ENCODE results near the gene MPIG6B. TPM values are rescaled to one million over a fixed set of nuclear protein-coding genes. Genes with fewer than 3 reads are reported as not detected.

The MPIG6B gene
- total and polyA plus RNA-seq, 7 donors, result 0.04 to 0.37 (median 0.15) TPM; not detected in 2

DNA sequence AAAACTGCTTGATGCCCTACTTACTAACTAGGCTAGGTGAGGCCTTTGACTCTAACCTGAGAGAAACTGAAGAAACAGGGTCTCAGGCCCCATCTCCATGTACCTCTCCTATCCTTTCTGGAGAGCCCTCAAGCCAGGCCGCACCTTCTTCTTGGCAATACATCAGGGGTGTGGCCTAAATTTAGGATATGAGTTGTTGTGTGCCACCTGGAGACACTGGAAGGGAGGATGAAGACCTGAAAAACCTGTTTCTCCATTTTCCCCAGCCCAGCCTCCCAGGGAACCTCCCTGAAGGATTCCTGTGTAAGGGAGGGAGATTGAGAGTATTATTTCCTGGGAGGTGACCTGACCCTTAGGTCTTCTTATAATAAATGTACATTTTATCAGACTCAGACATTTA lies 4.9 kb upstream of the MPIG6B start:
- no peak overlapping the region for H3K4me3 ChIP-seq
- no peaks in the 10 kb centered on the region for H3K27me3 ChIP-seq (ENCODE audit: insufficient read depth in 3 of 3, low read length in 2 of 3)
- ATAC-seq (no peak), DNase-seq (no peak)
- no peaks in the 10 kb centered on the region for H3K9me3 ChIP-seq
- no peaks in the 10 kb centered on the region for H3K36me3 ChIP-seq (ENCODE audit: insufficient read depth in 1 of 2, low read depth in 1 of 2)
- TF ChIP-seq, protein P1, sequence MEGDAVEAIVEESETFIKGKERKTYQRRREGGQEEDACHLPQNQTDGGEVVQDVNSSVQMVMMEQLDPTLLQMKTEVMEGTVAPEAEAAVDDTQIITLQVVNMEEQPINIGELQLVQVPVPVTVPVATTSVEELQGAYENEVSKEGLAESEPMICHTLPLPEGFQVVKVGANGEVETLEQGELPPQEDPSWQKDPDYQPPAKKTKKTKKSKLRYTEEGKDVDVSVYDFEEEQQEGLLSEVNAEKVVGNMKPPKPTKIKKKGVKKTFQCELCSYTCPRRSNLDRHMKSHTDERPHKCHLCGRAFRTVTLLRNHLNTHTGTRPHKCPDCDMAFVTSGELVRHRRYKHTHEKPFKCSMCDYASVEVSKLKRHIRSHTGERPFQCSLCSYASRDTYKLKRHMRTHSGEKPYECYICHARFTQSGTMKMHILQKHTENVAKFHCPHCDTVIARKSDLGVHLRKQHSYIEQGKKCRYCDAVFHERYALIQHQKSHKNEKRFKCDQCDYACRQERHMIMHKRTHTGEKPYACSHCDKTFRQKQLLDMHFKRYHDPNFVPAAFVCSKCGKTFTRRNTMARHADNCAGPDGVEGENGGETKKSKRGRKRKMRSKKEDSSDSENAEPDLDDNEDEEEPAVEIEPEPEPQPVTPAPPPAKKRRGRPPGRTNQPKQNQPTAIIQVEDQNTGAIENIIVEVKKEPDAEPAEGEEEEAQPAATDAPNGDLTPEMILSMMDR (IDR thresholded peaks at IDR 0.05), result no peak
- H3K4me1 ChIP-seq, result no peaks in the 10 kb centered on the region
- WGBS, 3 donors, result 75 to 92% (median 85%) methylated on average over 1 of the region's 1 CpG
- H3K27ac ChIP-seq, result no peak overlapping the region
- intact Hi-C loops (cut with DNase I), result no loop called here

DNA sequence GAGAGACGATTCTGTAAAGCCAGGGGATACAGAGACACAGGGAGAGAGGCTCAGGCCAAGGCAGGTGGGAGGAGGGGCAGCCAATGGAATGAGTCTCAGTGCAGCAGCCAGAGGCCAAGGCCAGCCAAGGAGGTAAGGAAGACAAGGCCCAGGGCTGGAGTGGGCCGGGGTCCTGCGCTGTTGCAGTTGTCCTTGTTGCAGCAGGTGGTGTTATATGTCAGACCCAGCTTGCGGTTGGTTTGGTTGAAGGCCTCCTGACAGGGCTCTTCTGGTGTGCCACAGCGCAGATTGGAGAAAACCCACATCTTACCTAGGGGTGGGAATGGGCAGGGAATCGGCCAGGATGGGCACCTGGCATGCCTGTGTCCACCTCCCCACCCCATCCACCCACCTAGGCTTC lies 4.2 kb upstream of the MPIG6B start:
- Histone ChIP-seq H3K36me3 (ENCODE audit: insufficient read depth in 1 of 2, low read depth in 1 of 2) (no peaks in the 10 kb centered on the region), H3K9me3 (no peaks in the 10 kb centered on the region), H3K4me1 (no peaks in the 10 kb centered on the region), H3K4me3 (no peak overlapping the region), H3K27ac (no peak overlapping the region), H3K27me3 (ENCODE audit: insufficient read depth in 3 of 3, low read length in 2 of 3) (no peaks in the 10 kb centered on the region)
- intact Hi-C loops (cut with DNase I), result no loop called here
- TF ChIP-seq, protein P1 (IDR thresholded peaks at IDR 0.05), result no peak
- no peak for DNase-seq
- 85 to 92% (median 86%) methylated on average over 6 of the region's 6 CpGs for WGBS, 3 donors
- ATAC-seq, result no peak

DNA sequence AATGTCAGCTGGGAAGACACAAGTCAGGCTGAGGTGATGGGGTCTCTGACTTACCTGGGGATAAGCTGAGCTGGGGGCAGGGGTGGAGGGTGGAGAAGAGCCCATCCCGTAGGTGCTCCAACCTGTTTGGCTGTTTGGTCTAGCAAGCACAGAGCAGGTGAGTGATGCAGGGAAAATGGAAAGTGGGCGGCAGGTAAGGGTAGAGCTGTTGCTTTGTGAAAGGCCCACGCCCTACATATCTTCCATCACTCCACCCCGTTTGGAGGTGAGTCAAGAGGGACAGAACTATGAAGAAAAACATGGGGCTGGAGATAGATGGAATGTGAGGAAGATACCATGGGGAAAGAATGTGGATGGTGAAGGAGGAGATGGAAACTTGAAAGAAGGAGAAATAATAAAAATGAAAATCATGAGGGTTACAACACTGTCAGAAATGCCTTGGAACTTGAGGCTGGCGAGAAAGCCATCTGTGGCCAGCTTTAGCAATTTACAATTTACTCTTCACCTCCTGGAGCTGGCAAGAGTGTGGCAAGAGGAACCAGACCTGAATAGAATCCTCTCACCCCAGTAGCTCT lies 2.9 kb upstream of the MPIG6B start:
- no peak for ATAC-seq
- Histone ChIP-seq H3K36me3 (ENCODE audit: insufficient read depth in 1 of 2, low read depth in 1 of 2) (no peaks in the 10 kb centered on the region), H3K4me3 (no peak overlapping the region), H3K4me1 (no peaks in the 10 kb centered on the region), H3K27ac (no peak overlapping the region), H3K9me3 (no peaks in the 10 kb centered on the region), H3K27me3 (ENCODE audit: insufficient read depth in 3 of 3, low read length in 2 of 3) (no peaks in the 10 kb centered on the region)
- intact Hi-C loops (cut with DNase I), result no loop called here
- 89 to 91% (median 90%) methylated on average over 5 of the region's 5 CpGs for WGBS, 3 donors
- DNase-seq, result no peak
- TF ChIP-seq, protein P1 (IDR thresholded peaks at IDR 0.05), result no peak

DNA sequence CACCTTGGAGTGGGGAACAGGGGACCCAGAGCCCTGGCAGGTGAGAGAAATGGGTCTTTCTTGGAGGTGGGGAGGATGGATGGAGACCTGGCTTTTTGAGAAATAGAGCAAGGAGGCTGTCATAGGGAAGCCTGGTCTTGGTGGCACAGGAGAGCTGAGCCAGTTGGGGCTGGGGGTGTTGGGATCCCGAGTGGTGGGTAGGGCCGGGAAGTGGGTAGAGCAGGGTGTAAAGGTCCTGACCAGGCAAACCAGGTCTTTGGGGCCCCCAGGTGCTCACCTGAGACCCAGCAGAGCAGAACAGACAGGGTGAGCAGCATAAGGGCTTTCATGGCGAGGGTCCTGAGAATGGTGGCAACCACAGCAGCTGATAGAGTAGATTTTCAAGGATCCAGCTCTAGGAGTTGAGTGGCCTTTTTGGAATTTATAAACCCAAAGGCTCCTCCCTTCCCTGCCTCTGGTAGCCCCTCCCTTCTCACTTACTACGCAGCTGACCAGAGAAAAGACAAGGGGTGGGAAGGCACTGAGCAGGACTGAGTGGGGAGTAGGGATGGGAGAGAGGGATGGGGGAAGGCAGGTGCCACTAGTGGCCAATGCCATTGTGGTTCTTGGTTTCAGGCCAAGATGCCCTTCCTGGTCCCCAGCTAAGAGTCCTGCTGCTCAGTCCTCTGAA lies 1.7 kb upstream of the MPIG6B start, which contains the start of gene LY6G6C:
Gene LY6G6C (minus strand): TSS at position 396 of the 670 bp plus-strand sequence. CDS start 67 bp downstream, at position 329.
- H3K27me3 ChIP-seq (ENCODE audit: insufficient read depth in 3 of 3, low read length in 2 of 3), result no peaks in the 10 kb centered on the region
- no peak within 1 kb of the TSS for H3K4me3 ChIP-seq
- H3K27ac ChIP-seq, result no peak within 1 kb of the TSS
- no peak for ATAC-seq
- no peaks in the 10 kb centered on the region for H3K9me3 ChIP-seq
- TF ChIP-seq, protein P1 (IDR thresholded peaks at IDR 0.05), result no peak
- WGBS, 3 donors, result 86 to 100% (median 98%) methylated on average over 4 of the region's 4 CpGs
- peaks cover 0 to 2% of the 10 kb centered on the region in 2 donors for H3K36me3 ChIP-seq (ENCODE audit: insufficient read depth in 1 of 2, low read depth in 1 of 2)
- no peaks in the 10 kb centered on the region for H3K4me1 ChIP-seq
- no peak for DNase-seq
- intact Hi-C loops (cut with DNase I), result no loop called here
